Measurements from ENCODE around the gene LAMA3. TPM values are rescaled to one million over a fixed set of nuclear protein-coding genes. Genes with fewer than 3 reads are reported as not detected.

LAMA3 gene
- total and polyA plus RNA-seq, 12 donors, result 0.89 to 5.3 (median 3.3) TPM

- no peak overlapping the region for H3K27ac ChIP-seq
- H3K36me3 ChIP-seq, result no peaks in the 10 kb centered on the region
- H3K4me1 ChIP-seq, result peaks cover 0 to 32% (median 5%) of the 10 kb centered on the region in 9 donors
- intact Hi-C loops (cut with DNase I), result no loop called here
- H3K27me3 ChIP-seq, result no peaks in the 10 kb centered on the region
- H3K9me3 ChIP-seq, result no peaks in the 10 kb centered on the region
- 84 to 87% methylated on average over 1 of the region's 1 CpG for WGBS, 2 donors
- H3K4me3 ChIP-seq, result no peak overlapping the region
- TF ChIP-seq, protein P1, sequence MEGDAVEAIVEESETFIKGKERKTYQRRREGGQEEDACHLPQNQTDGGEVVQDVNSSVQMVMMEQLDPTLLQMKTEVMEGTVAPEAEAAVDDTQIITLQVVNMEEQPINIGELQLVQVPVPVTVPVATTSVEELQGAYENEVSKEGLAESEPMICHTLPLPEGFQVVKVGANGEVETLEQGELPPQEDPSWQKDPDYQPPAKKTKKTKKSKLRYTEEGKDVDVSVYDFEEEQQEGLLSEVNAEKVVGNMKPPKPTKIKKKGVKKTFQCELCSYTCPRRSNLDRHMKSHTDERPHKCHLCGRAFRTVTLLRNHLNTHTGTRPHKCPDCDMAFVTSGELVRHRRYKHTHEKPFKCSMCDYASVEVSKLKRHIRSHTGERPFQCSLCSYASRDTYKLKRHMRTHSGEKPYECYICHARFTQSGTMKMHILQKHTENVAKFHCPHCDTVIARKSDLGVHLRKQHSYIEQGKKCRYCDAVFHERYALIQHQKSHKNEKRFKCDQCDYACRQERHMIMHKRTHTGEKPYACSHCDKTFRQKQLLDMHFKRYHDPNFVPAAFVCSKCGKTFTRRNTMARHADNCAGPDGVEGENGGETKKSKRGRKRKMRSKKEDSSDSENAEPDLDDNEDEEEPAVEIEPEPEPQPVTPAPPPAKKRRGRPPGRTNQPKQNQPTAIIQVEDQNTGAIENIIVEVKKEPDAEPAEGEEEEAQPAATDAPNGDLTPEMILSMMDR (IDR thresholded peaks at IDR 0.05), result no peak
- no peak for ATAC-seq
- DNase-seq, result no peak
Observed at GRCh38 chr18:23673725-23674124, 15.5 kb upstream of the LAMA3 start.

- Histone ChIP-seq H3K36me3 (no peaks in the 10 kb centered on the region), H3K27me3 (no peaks in the 10 kb centered on the region), H3K27ac (peak overlapping the region in 4 of 10 donors; percentile 3 to 37 (median 10)), H3K4me1 (peaks cover 0 to 17% (median 0%) of the 10 kb centered on the region in 9 donors), H3K9me3 (no peaks in the 10 kb centered on the region), H3K4me3 (no peak overlapping the region)
- DNase-seq (no peak), ATAC-seq (peak in 6 of 8 donors; percentile 40 to 53 (median 48))
- TF ChIP-seq, protein P1 (IDR thresholded peaks at IDR 0.05), result no peak
- intact Hi-C loops (cut with DNase I), result no loop called here
Observed at GRCh38 chr18:23675236-23675635, 14.0 kb upstream of the LAMA3 start.

- ATAC-seq, result no peak
- intact Hi-C loops (cut with DNase I), result no loop called here
- Histone ChIP-seq H3K9me3 (no peaks in the 10 kb centered on the region), H3K27me3 (no peaks in the 10 kb centered on the region), H3K4me3 (no peak overlapping the region), H3K4me1 (peaks cover 0 to 11% (median 0%) of the 10 kb centered on the region in 9 donors), H3K36me3 (no peaks in the 10 kb centered on the region), H3K27ac (peak overlapping the region in 2 of 10 donors; percentile 12 to 41)
- no peak for DNase-seq
- TF ChIP-seq, protein P1 (IDR thresholded peaks at IDR 0.05), result no peak
- 88 to 92% methylated on average over 3 of the region's 3 CpGs for WGBS, 2 donors
Observed at GRCh38 chr18:23675896-23676295, 13.4 kb upstream of the LAMA3 start.

DNA sequence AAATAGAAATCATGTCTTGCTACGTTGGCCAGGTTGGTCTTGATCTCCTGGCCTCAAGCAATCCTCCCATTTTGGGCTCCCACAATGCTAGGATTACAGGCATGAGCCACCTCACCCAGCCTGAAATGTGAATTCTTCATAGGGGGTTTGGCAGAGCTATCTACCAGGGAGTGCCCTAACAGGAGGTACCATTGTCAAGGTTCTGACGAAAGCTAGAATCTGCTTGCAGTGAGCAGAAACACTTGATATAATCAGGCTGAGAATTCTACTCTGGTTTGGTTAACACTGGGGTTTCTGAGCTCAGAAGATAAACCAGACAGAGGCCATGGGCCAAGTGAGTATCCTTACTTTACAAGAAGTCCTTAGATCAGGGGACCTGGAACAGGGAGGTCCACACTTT, 7.2 kb upstream of the LAMA3 start:
- peaks cover 0 to 13% (median 0%) of the 10 kb centered on the region in 7 donors for H3K27me3 ChIP-seq
- DNase-seq (no peak), ATAC-seq (no peak)
- TF ChIP-seq, protein P1 (IDR thresholded peaks at IDR 0.05), result no peak
- H3K9me3 ChIP-seq, result no peaks in the 10 kb centered on the region
- intact Hi-C loops (cut with DNase I), result no loop called here
- H3K4me1 ChIP-seq, result peaks cover 0 to 9% (median 5%) of the 10 kb centered on the region in 9 donors
- no peak overlapping the region for H3K4me3 ChIP-seq
- no peaks in the 10 kb centered on the region for H3K36me3 ChIP-seq
- H3K27ac ChIP-seq, result no peak overlapping the region
- WGBS, 2 donors, result 88 to 89% methylated on average over 2 of the region's 2 CpGs

Data from heart right ventricle (tissue), 16 donors.